ENCODE data around the gene ZZZ3. TPM values are rescaled to one million over a fixed set of nuclear protein-coding genes. Genes with fewer than 3 reads are reported as not detected.

ZZZ3 gene
- total RNA-seq, 1 experiment from 2014 or later: 25.4 TPM

DNA sequence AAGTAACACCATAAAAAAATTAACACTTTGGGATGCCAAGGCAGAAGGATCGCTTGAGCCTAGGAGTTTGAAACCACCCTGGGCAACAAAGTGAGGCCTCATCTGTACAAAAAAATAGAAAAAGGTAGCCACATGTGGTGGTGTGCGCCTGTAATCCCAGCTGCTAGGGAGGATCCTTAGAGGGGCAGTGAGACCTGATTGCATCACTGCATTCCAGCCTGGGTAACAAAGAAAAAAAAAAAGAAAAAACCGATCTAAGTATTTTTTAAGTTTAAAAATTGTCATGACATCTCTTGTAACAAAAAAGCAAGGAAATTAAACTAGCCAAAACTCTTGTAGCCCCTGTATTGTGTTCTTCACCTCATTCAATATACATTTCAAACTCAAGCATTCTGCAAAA, 39.5 kb downstream of the ZZZ3 start:
- Mint-ChIP-seq H3K36me3 (ENCODE audit: insufficient read depth, unreplicated experiment) (peaks cover 12% of the 10 kb centered on the region), H3K4me1 (ENCODE audit: low read depth, unreplicated experiment) (peaks cover 7% of the 10 kb centered on the region), H3K27ac (ENCODE audit: unreplicated experiment) (no peak overlapping the region), H3K9me3 (ENCODE audit: unreplicated experiment) (no peaks in the 10 kb centered on the region), H3K4me3 (ENCODE audit: unreplicated experiment) (no peak overlapping the region), H3K27me3 (ENCODE audit: insufficient read depth, unreplicated experiment) (no peaks in the 10 kb centered on the region)
- Histone ChIP-seq H3K36me3 (ENCODE audit: control insufficient read depth, insufficient read depth, low read length) (no peaks in the 10 kb centered on the region), H3K4me1 (no peaks in the 10 kb centered on the region), H3K27me3 (replicated peaks; ENCODE audit: control insufficient read depth, insufficient read depth, low read length) (no peaks in the 10 kb centered on the region), H3K9me3 (no peaks in the 10 kb centered on the region), H3K4me3 (ENCODE audit: low read depth, low read length) (no peak overlapping the region)
- CTCF ChIA-PET: no interaction called here
- no TSS peak for BruUV-seq (replicated peaks)
- intact Hi-C loops (cut with micrococcal nuclease; ENCODE audit: unreplicated experiment): no loop called here
- no peak for DNase-seq
- POLR2A ChIA-PET: no interaction called here
- TF ChIP-seq, protein P1, sequence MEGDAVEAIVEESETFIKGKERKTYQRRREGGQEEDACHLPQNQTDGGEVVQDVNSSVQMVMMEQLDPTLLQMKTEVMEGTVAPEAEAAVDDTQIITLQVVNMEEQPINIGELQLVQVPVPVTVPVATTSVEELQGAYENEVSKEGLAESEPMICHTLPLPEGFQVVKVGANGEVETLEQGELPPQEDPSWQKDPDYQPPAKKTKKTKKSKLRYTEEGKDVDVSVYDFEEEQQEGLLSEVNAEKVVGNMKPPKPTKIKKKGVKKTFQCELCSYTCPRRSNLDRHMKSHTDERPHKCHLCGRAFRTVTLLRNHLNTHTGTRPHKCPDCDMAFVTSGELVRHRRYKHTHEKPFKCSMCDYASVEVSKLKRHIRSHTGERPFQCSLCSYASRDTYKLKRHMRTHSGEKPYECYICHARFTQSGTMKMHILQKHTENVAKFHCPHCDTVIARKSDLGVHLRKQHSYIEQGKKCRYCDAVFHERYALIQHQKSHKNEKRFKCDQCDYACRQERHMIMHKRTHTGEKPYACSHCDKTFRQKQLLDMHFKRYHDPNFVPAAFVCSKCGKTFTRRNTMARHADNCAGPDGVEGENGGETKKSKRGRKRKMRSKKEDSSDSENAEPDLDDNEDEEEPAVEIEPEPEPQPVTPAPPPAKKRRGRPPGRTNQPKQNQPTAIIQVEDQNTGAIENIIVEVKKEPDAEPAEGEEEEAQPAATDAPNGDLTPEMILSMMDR (IDR thresholded peaks at IDR 0.05; ENCODE audit: insufficient read depth in 1 of 2, low read depth in 1 of 2, low read length in 1 of 2, severe bottlenecking in 1 of 2, unreplicated experiment in 1 of 2): no peak

- Histone ChIP-seq H3K27me3 (replicated peaks; ENCODE audit: control insufficient read depth, insufficient read depth, low read length) (no peaks in the 10 kb centered on the region), H3K36me3 (ENCODE audit: control insufficient read depth, insufficient read depth, low read length) (no peaks in the 10 kb centered on the region), H3K4me3 (ENCODE audit: low read depth, low read length) (no peak overlapping the region), H3K9me3 (no peaks in the 10 kb centered on the region), H3K4me1 (no peaks in the 10 kb centered on the region)
- CTCF ChIA-PET: no interaction called here
- H3K36me3 Mint-ChIP-seq (ENCODE audit: insufficient read depth, unreplicated experiment): peaks cover 14% of the 10 kb centered on the region
- POLR2A ChIA-PET: no interaction called here
- intact Hi-C loops (cut with micrococcal nuclease; ENCODE audit: unreplicated experiment): no loop called here
- no peak overlapping the region for H3K4me3 Mint-ChIP-seq (ENCODE audit: unreplicated experiment)
- DNase-seq: no peak
- TF ChIP-seq, protein P1 (IDR thresholded peaks at IDR 0.05; ENCODE audit: insufficient read depth in 1 of 2, low read depth in 1 of 2, low read length in 1 of 2, severe bottlenecking in 1 of 2, unreplicated experiment in 1 of 2): no peak
- BruUV-seq (replicated peaks): no TSS peak
- no peaks in the 10 kb centered on the region for H3K9me3 Mint-ChIP-seq (ENCODE audit: unreplicated experiment)
- no peaks in the 10 kb centered on the region for H3K27me3 Mint-ChIP-seq (ENCODE audit: insufficient read depth, unreplicated experiment)
- H3K27ac Mint-ChIP-seq (ENCODE audit: unreplicated experiment): no peak overlapping the region
- peaks cover 7% of the 10 kb centered on the region for H3K4me1 Mint-ChIP-seq (ENCODE audit: low read depth, unreplicated experiment)
These were observed 40.3 kb downstream of the ZZZ3 start for GRCh38 chr1:77642196-77642595.

DNA sequence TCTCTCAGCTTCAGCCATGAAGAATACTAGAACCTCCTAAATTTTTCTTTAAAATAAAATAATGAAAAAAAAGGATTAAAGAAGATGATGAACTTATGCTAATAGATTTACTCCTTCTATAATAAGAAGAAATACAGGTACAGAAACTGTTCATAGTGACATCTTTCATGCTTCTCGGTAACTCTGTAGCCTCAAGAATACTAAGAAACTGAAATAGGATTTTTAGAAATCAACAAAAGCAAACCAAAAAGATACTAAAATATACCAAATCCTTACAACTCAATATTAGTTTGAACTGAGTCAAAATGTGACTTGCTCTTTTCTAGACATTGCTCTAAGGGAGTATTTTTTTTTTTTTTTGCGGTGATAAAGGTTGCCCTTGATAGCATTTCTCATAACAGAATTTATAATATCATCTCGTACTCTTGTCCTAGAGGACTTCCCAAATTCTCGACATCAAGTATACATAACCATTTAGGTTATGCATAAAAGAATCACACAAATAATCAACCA, 42.8 kb downstream of the ZZZ3 start:
- H3K9me3 Mint-ChIP-seq (ENCODE audit: unreplicated experiment): no peaks in the 10 kb centered on the region
- no peaks in the 10 kb centered on the region for H3K9me3 ChIP-seq
- H3K36me3 Mint-ChIP-seq (ENCODE audit: insufficient read depth, unreplicated experiment): peaks cover 16% of the 10 kb centered on the region
- ChIA-PET POLR2A (interaction anchor here (0.6 kb wide), 1 partner anchor 339 kb away, joined by 4 read pairs; the partner anchor contains the start of gene FUBP1), CTCF (no interaction called here)
- H3K27me3 ChIP-seq (replicated peaks; ENCODE audit: control insufficient read depth, insufficient read depth, low read length): no peaks in the 10 kb centered on the region
- TF ChIP-seq, protein P1 (IDR thresholded peaks at IDR 0.05; ENCODE audit: insufficient read depth in 1 of 2, low read depth in 1 of 2, low read length in 1 of 2, severe bottlenecking in 1 of 2, unreplicated experiment in 1 of 2): no peak
- H3K4me1 Mint-ChIP-seq (ENCODE audit: low read depth, unreplicated experiment): peaks cover 7% of the 10 kb centered on the region
- H3K4me3 Mint-ChIP-seq (ENCODE audit: unreplicated experiment): no peak overlapping the region
- H3K4me1 ChIP-seq: no peaks in the 10 kb centered on the region
- no peaks in the 10 kb centered on the region for H3K27me3 Mint-ChIP-seq (ENCODE audit: insufficient read depth, unreplicated experiment)
- intact Hi-C loops (cut with micrococcal nuclease; ENCODE audit: unreplicated experiment): no loop called here
- BruUV-seq (replicated peaks): no TSS peak
- no peaks in the 10 kb centered on the region for H3K36me3 ChIP-seq (ENCODE audit: control insufficient read depth, insufficient read depth, low read length)
- no peak overlapping the region for H3K27ac Mint-ChIP-seq (ENCODE audit: unreplicated experiment)
- no peak overlapping the region for H3K4me3 ChIP-seq (ENCODE audit: low read depth, low read length)
- no peak for DNase-seq
